Eye (tissue), 1 donor: ENCODE data around the gene RXRA.
A peak's percentile ranks its signal among the peaks of the same experiment; 100 is the strongest.

Experiments
- DNase-seq: peaks from one replicate; pipeline ENCODE4 v3.0.0-alpha.2; 2015

Gene RXRA

DNA sequence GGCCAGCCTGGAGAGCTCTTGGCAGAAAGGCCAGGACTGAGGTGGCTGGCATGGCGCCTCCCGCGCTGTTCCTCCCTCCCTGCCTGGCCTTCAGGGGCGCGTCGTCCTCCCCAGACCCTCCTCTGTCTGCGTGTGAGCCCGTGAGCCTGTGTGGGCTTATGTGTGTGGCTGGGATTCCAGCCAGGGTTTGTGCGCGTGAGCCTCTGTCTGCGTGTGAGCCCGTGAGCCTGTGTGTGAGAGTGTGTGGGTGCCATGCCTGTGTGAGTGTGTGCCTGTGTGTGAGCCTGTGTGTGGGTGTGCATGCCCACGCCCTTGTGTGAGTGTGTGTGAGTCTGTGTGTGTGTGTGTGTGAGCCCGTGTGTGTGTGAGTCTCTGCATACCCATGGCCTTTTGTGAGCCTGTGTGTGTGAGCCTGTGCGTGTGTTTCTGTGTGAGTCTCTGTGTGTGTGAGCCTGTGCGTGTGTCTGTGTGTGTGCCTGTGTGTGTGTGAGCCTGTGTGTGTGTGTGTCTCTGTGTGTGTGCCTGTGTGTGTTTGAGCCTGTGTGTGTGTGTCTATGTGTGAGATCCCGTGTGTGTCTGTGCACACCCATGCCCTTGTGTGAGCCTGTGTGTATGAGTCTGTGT, 13.0 kb downstream of the RXRA start:
- no peak for DNase-seq

- DNase-seq, result no peak
These were observed 14.4 kb downstream of the RXRA start for GRCh38 chr9:134340475-134341160.

GRCh38 chr9:134341306-134341705, 15.1 kb downstream of the RXRA start:
- DNase-seq, result no peak

- DNase-seq, result no peak
These were observed 15.9 kb downstream of the RXRA start for GRCh38 chr9:134341929-134342745.

DNA sequence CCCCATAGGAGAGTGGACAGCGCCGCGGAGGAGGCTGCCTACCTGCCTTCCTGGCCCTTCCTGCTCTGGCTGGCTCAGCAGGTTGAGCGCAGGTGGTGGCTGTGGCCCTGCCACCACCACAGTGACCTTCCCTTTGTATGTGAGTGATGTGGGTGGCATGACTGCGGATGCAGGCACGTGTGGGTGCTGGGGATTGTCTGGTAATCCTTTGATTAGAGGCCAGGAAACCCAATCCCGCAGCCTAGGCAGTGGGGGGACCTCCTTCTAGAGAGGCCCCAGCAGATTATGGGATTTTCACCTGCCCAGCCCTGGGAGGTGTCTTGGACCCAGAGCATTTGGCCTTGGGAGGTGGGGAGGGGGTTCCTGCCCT, 16.5 kb downstream of the RXRA start:
- DNase-seq, result no peak

DNA sequence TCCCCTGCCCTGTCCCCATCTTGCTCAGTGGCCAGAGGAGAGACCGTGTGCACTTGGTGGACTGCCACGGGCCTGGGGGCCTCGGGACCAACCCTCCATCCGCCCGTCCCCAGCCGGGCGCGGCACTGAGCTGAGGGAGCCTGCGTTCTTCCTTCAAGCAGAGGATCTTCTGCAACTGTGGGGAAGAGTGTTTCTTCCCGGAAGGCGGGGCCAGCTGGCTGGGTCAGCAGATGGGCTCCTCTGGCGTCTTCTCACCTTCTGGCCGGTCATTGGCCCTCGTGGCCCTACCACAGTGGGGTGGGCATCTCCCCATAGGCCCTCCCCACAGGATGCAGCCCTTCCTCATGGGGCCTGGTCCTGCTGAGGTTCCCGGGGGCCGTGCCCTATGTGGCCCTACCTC, 17.4 kb downstream of the RXRA start:
- no peak for DNase-seq

DNA sequence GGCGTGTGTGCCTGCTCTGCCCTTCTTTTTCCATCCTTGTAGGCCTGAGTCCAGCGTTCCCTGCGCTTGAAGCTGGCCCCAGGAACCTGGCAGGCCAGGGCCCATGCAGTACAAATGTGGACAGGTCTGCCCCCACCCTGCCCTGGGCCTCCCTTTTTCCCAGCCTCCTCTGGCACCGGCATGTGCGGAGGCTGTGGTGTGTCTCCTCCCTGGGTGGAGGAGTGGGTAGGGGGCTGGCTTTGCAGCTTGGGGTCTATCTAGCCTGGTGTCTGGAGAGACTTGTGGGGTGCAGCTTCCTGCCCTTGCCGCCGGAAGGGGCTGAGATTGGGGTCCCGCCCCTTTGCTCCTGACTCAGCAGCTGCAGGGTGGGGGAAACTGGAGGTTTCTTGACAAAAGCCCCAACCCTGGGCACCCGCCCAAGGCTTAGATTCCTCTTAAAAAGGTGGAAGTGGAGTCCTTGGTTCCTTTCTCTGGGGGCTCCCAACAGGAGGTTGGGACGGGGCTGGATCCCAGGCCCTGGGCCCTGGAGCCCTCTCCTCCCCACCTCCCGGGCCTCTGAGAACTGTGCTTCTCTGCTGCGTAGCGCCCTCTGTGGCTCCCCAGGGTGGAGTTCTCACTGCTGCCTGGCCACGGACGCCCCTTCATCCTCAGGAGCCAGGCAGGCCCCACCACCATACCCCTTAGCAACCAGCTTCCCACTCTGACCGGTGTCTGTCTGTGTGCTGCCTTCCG, 18.0 kb downstream of the RXRA start:
- DNase-seq, result no peak

GRCh38 chr9:134344800-134345310, 18.6 kb downstream of the RXRA start:
- no peak for DNase-seq

DNA sequence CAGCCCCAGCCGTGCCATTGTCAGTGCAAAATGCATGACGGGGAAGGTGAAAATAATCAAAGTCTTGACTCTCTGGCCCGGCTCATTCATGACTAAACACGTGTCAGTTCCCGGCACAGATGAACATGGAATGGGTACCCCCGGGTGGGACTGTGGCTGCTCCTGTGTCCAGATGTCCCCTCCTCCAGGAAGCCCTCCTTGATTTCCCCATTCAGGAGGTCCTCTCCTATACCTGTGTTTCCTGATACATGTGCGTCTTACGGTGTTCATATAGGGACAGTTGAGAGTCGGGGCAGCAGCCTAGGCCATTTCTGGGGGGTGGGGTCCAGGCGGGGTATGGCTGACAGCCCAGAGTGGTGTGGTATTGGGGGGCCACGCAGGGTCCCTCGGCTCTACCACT, 19.5 kb downstream of the RXRA start:
- DNase-seq, result no peak

DNA sequence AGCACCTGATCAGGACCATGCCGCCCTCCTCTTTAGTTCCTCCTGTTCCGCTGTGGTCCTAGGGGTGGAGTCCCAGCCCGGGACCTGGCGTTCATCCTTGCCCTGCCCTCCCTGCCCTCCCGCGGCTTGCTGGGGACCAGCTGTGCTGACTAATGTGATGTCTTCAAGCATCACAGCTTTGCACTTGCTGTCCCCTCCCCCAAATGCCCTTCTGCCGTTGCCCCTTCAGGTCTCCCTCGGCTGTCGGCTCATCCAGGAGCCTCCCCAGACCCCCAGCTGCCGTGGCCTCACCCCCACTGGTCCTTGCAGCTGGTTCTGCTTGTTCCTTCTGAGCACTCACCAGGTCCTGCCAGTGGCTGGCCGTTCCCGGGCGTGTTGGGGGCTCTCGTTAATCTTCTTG, 19.9 kb downstream of the RXRA start:
- peak; percentile 66 for DNase-seq

DNA sequence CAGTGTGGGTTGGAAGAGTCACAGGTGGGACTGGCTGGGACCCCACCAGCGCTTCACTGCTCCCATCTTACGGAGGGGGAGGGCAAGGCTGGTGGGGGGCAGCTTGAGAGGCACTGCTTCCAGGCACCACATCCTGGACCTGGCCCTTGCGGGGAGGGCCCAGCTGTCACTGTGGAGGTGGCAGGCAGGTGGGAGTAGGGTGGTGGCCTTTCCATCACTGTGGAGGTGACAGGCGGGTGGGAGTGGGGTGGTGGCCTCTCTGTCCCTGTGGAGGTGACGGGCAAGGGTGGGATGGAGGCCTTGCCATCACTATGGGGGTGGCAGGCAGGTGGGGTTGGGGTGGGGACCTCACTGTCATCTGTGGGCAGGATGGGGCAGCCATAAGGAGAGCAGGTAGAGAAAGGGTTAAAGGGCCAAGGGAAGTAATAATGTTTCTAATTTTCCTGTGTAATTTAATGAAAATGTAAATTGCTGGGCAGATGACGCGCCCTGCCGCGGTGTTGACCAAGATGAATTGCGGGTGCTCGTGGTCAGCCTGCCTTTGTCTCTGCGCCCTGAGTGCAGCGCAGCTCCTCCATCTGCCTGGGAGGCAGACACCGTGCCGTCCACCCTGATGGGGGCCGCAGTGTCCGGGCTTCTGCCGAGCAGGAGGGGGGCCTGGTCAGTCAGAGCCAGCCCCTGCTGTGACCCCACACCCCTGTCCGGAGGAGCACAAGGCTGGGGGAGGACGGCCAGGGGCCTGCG, 20.8 kb downstream of the RXRA start:
- DNase-seq, result no peak

DNA sequence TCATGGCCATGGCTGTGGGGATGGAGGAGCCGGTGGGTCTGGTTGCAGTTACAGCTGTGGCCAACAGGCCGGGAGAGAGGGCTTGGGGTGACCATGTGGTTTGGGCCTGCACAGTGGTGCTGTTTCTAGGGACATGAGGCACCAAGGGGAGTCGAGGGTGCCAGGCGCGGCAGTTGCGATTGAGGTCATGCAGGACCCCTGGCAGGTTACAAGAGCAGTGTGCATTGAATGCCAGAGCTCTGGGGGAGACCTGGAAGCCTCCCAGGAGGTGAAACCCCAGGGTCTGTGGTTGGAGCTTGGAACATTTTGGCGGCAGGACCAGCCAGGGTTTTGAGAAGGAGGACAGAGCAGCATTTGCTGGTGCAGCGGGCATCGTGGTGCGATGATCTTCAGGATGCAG, 21.7 kb downstream of the RXRA start:
- no peak for DNase-seq

- DNase-seq, result peak; percentile 66
These were observed 22.3 kb downstream of the RXRA start for GRCh38 chr9:134348404-134349155.

GRCh38 chr9:134349936-134350335, 23.7 kb downstream of the RXRA start:
- DNase-seq, result peak; percentile 46

DNA sequence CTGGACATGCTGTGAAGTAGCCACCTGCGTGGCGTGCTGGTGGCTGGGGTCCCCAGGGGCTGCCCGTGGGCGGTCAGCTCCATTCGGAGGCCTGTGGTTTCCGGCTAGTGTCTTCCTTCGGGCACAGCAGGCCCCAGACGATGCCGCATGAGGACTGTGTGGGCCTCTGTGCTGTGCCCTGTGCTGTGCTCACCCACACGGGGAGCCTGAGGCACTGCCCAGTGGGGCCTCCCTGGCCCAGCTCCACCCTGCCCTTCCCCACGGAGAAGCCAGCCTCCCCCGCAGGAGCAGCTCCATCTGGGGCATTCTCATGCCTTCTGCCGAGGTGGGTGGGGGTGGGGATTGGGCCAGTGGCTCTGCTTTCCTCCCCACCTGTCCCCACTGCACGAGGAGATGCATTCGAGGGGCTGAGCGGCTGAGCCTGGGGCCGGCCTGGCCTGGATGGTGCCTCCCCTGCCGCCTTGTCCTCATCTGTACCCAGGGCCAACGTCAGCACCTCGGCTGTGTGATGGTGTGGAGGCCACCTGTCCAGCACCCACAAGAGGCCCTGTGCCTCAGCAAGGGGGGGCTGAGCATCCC, 24.2 kb downstream of the RXRA start:
- DNase-seq, result no peak

- DNase-seq, result no peak
These were observed 25.4 kb downstream of the RXRA start for GRCh38 chr9:134351606-134352176.

DNA sequence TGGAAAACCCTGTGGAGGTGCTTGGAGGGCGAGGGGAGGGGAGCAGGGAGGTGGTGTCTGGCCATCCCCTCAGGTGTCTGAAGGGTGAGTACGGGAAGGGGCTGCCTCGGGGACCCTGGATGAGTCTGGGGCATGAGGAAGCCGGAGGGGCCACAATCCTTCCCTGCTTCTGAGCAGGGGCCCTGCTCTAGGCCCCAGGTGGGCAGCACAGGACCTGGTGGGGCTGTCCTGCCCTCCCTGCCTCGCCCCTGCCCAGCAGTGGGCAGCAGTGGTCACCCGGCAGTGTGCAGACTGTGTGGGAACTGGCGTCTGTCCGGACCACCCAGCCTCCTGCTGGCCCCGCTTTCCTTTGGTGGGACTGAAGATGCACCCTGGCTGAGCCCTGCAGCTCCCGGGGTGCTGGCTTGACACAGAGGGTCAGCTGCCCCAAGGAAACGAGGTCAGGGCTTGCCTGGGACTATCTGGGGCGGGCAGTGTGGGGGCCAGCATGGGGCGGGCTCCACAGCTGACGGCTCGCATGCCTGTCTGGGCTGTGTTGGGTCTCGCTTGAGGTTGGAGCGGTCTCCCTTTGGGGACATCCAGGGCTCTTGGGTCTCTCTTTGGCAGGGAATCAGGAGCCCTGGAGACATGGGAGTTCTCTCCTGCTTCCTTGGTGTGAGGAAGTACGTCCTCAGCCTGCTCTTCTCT, 26.1 kb downstream of the RXRA start:
- no peak for DNase-seq

DNA sequence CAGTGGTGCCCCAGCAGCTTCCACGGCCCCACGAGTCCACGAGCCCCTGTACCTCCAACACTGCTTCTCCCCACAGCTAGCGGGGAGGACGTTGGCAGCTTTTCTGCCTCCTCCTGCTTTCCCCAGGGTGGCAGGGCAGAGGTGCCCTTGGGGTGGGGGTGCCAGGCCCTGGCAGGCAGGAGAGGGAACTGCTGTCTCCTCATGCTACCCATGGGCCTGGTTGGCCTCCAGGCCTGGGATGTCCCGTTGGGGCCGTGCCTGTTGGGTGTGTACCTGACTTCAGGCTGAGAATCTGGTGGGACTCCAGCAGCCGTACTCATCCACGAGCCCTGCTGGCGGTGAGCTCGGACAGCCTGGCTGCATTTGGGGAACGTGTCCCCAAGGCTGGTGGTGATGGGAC, 27.3 kb downstream of the RXRA start:
- DNase-seq, result no peak

- DNase-seq, result no peak
These were observed 28.9 kb downstream of the RXRA start for GRCh38 chr9:134355158-134355557.

- no peak for DNase-seq
These were observed 29.5 kb downstream of the RXRA start for GRCh38 chr9:134355561-134356279.
